K562 (cell line): ENCODE data around the gene NFKBIB. TPM values are rescaled to one million over a fixed set of nuclear protein-coding genes. Genes with fewer than 3 reads are reported as not detected.

Experiments used
- BHLHE40 ChIP-seq: IDR thresholded peaks from 2 replicates; pipeline ENCODE4 v1.6.1; 2011; ENCODE audit warnings: low read length, improper control_type of control experiment
- HDAC2 ChIP-seq: fragments of 450-650 bp; IDR thresholded peaks from 2 replicates; pipeline ENCODE4 v1.6.1; 2016; ENCODE audit warnings: mild to moderate bottlenecking
- HMGN3 ChIP-seq: IDR thresholded peaks from 2 replicates; pipeline ENCODE4 v1.6.1; 2011; ENCODE audit warnings: borderline replicate concordance, low read depth, mild to moderate bottlenecking, mixed read lengths, low read length; ENCODE audit not compliant: insufficient read length; ENCODE audit errors: extremely low read depth
- KDM1A ChIP-seq, 2 experiments: fragments of 450-650 bp; IDR thresholded peaks; 2 replicates each; pipeline ENCODE4 v1.6.1; 2016; ENCODE audit warnings: mild to moderate bottlenecking in 2 of 2
- NR2C2 ChIP-seq, 2 experiments: fragments of 200-800 bp in 1 of 2; sonication (Bioruptor generic) in 1 of 2; sonication (generic) in 1 of 2; formaldehyde crosslinking in 1 of 2; IDR thresholded peaks; 2 replicates each; pipeline versions ENCODE4 v1.6.1 to v1.8.0; 2016 to 2022; ENCODE audit warnings: mild to moderate bottlenecking in 1 of 2, missing compliant biosample characterization in 1 of 2, missing genetic modification characterization in 1 of 2, missing genetic modification reagents in 1 of 2
- PHF20 ChIP-seq: fragments of 450-650 bp; IDR thresholded peaks from 2 replicates; pipeline ENCODE4 v1.6.1; 2018; ENCODE audit not compliant: partially characterized antibody
- SMAD3 ChIP-seq: fragments of 450-650 bp; formaldehyde crosslinking; conservative IDR thresholded peaks from 2 replicates; pipeline ENCODE4 v1.4.0; 2020; ENCODE audit warnings: mild to moderate bottlenecking
- TBP ChIP-seq: optimal IDR thresholded peaks from 2 replicates; pipeline ENCODE3; 2011; ENCODE audit warnings: low read depth, low read length, improper control_type of control experiment
- ZNF347 ChIP-seq: fragments of 450-650 bp; formaldehyde crosslinking; IDR thresholded peaks from 2 replicates; pipeline ENCODE4 v1.4.0; 2020; ENCODE audit warnings: low read depth, mild to moderate bottlenecking, moderate library complexity
- polyA plus RNA-seq, 8 experiments: library from polyadenylated mRNA; depleted of rRNA in 4 of 8; stranded (reverse) in 5 of 8; unstranded in 3 of 8; fragments of >200 nt; fragmentation: Nextera tagmentation in 2 of 8; fragmentation: Illumina TruSeq in 1 of 8; extraction: Ambion mirVana in 2 of 8; extraction: Trizol in 1 of 8; gene quantifications; 2 replicates each; pipeline versions ENCODE4 v1.2.1 to v1.2.3, GENCODE V29; 2011 to 2014; ENCODE audit warnings: inconsistent platforms in 1 of 8, missing spikeins in 1 of 8
- total RNA-seq, 7 experiments: library from RNA; depleted of rRNA in 6 of 7; stranded (reverse); fragments of >200 nt in 6 of 7; fragmentation: Illumina TruSeq in 2 of 7; extraction: Trizol in 2 of 7; gene quantifications; 2 replicates each; pipeline versions ENCODE4 v1.2.1 to v1.2.3, GENCODE V29; 2011 to 2021; ENCODE audit warnings: low replicate concordance in 1 of 7
- TF ChIP-seq, protein P1 (sequence below): fragments of 250-450 bp; sonication (Bioruptor Pico); IDR thresholded peaks from 2 replicates; pipeline ENCODE4 v1.4.0; 2020
- TF ChIP-seq, protein P2 (sequence below): sonication (generic); formaldehyde crosslinking; IDR thresholded peaks from 2 replicates; pipeline ENCODE4 v1.8.0; 2022; ENCODE audit warnings: mild to moderate bottlenecking, missing genetic modification reagents
- TF ChIP-seq, protein P3 (sequence below), 2 experiments: fragments of 450-650 bp; IDR thresholded peaks; 2 replicates each; pipeline ENCODE4 v1.6.1; 2016
- TF ChIP-seq, protein P4 (sequence below): fragments of 450-650 bp; IDR thresholded peaks from 2 replicates; pipeline ENCODE4 v1.7.1; 2018; ENCODE audit warnings: mild to moderate bottlenecking, low read depth; ENCODE audit not compliant: partially characterized antibody

Gene NFKBIB
- total and polyA plus RNA-seq, 9 of the 15 experiments (the other 6 are each of a cell fraction or from before 2014, with no cell fraction given) = 1.5 to 44.9 (median 10.4) TPM

DNA sequence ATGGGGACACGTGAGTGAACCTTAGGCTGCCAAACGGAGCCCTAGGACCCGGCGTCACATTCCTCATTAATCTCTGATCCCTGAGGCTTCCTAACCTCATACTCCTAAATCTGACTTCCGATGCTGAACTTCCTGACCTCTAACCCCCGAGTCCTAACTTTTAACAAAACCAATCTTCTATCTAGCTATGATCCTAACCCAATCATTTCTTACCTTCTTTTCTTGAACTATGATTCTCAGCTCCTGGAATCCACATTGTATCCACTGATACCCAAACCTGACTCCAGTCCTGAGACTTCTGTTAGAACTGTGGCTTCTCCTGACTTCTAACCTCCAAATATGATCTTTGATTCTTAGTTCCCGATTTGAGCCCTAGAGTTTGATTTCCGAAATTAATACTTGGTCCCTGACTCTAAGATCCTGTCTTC, 447 bp downstream of the NFKBIB start (continued):
- TF ChIP-seq, protein P1, sequence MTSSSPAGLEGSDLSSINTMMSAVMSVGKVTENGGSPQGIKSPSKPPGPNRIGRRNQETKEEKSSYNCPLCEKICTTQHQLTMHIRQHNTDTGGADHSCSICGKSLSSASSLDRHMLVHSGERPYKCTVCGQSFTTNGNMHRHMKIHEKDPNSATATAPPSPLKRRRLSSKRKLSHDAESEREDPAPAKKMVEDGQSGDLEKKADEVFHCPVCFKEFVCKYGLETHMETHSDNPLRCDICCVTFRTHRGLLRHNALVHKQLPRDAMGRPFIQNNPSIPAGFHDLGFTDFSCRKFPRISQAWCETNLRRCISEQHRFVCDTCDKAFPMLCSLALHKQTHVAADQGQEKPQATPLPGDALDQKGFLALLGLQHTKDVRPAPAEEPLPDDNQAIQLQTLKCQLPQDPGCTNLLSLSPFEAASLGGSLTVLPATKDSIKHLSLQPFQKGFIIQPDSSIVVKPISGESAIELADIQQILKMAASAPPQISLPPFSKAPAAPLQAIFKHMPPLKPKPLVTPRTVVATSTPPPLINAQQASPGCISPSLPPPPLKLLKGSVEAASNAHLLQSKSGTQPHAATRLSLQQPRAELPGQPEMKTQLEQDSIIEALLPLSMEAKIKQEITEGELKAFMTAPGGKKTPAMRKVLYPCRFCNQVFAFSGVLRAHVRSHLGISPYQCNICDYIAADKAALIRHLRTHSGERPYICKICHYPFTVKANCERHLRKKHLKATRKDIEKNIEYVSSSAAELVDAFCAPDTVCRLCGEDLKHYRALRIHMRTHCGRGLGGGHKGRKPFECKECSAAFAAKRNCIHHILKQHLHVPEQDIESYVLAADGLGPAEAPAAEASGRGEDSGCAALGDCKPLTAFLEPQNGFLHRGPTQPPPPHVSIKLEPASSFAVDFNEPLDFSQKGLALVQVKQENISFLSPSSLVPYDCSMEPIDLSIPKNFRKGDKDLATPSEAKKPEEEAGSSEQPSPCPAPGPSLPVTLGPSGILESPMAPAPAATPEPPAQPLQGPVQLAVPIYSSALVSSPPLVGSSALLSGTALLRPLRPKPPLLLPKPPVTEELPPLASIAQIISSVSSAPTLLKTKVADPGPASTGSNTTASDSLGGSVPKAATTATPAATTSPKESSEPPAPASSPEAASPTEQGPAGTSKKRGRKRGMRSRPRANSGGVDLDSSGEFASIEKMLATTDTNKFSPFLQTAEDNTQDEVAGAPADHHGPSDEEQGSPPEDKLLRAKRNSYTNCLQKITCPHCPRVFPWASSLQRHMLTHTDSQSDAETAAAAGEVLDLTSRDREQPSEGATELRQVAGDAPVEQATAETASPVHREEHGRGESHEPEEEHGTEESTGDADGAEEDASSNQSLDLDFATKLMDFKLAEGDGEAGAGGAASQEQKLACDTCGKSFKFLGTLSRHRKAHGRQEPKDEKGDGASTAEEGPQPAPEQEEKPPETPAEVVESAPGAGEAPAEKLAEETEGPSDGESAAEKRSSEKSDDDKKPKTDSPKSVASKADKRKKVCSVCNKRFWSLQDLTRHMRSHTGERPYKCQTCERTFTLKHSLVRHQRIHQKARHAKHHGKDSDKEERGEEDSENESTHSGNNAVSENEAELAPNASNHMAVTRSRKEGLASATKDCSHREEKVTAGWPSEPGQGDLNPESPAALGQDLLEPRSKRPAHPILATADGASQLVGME (CRISPR knock-in tag) = 0 out of 2 replicates have a peak, but pooled peaks have one; percentile 15
- TF ChIP-seq HDAC2 (peak; percentile 69), ZNF347 (CRISPR knock-in tag) (no peak), TBP (peak; percentile 6), HMGN3 (no peak), BHLHE40 (peak; percentile 75; the same call in 1 of the 2 replicates), SMAD3 (0 out of 2 replicates have a peak, but pooled peaks have one; percentile 37), PHF20 (peak; percentile 3), NR2C2 (CRISPR knock-in tag; IDR thresholded peaks at IDR 0.05) (no peak), NR2C2 (tag; IDR thresholded peaks at IDR 0.05) (peak; percentile 94), KDM1A (IDR thresholded peaks at IDR 0.05) (peak; percentile 28 to 81; a peak in 2 of 4 replicates)
- TF ChIP-seq, protein P2, sequence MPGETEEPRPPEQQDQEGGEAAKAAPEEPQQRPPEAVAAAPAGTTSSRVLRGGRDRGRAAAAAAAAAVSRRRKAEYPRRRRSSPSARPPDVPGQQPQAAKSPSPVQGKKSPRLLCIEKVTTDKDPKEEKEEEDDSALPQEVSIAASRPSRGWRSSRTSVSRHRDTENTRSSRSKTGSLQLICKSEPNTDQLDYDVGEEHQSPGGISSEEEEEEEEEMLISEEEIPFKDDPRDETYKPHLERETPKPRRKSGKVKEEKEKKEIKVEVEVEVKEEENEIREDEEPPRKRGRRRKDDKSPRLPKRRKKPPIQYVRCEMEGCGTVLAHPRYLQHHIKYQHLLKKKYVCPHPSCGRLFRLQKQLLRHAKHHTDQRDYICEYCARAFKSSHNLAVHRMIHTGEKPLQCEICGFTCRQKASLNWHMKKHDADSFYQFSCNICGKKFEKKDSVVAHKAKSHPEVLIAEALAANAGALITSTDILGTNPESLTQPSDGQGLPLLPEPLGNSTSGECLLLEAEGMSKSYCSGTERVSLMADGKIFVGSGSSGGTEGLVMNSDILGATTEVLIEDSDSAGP (CRISPR knock-in tag) = 0 out of 2 replicates have a peak, but pooled peaks have one; percentile 35
- TF ChIP-seq, protein P3, sequence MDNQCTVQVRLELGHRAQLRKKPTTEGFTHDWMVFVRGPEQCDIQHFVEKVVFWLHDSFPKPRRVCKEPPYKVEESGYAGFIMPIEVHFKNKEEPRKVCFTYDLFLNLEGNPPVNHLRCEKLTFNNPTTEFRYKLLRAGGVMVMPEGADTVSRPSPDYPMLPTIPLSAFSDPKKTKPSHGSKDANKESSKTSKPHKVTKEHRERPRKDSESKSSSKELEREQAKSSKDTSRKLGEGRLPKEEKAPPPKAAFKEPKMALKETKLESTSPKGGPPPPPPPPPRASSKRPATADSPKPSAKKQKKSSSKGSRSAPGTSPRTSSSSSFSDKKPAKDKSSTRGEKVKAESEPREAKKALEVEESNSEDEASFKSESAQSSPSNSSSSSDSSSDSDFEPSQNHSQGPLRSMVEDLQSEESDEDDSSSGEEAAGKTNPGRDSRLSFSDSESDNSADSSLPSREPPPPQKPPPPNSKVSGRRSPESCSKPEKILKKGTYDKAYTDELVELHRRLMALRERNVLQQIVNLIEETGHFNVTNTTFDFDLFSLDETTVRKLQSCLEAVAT (IDR thresholded peaks at IDR 0.05) = peak in 1 of 2 experiments; percentile 26; a peak in 1 of 4 replicates
- TF ChIP-seq, protein P4, sequence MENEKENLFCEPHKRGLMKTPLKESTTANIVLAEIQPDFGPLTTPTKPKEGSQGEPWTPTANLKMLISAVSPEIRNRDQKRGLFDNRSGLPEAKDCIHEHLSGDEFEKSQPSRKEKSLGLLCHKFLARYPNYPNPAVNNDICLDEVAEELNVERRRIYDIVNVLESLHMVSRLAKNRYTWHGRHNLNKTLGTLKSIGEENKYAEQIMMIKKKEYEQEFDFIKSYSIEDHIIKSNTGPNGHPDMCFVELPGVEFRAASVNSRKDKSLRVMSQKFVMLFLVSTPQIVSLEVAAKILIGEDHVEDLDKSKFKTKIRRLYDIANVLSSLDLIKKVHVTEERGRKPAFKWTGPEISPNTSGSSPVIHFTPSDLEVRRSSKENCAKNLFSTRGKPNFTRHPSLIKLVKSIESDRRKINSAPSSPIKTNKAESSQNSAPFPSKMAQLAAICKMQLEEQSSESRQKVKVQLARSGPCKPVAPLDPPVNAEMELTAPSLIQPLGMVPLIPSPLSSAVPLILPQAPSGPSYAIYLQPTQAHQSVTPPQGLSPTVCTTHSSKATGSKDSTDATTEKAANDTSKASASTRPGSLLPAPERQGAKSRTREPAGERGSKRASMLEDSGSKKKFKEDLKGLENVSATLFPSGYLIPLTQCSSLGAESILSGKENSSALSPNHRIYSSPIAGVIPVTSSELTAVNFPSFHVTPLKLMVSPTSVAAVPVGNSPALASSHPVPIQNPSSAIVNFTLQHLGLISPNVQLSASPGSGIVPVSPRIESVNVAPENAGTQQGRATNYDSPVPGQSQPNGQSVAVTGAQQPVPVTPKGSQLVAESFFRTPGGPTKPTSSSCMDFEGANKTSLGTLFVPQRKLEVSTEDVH = no peak
